GM23338 (cell line): ENCODE data around the gene GDF11. TPM values are rescaled to one million over a fixed set of nuclear protein-coding genes. Genes with fewer than 3 reads are reported as not detected.

ENCODE experiments used
- ATAC-seq: fragments of 200-7000 bp; cut with Tn5 transposase; 3 replicates; pipeline ENCODE4 v1.9.1; 2020
- DNase-seq: peaks from one replicate; pipeline ENCODE4 v3.0.0-alpha.2; 2015; ENCODE audit warnings: low spot score
- H2AFZ ChIP-seq: fragments of 200-600 bp; sonication (generic); 2 replicates; pipeline ENCODE4 v1.8.0; 2016; ENCODE audit warnings: antibody characterized with exemption, mild to moderate bottlenecking, moderate library complexity
- H3F3A ChIP-seq: fragments of 200-600 bp; sonication (generic); replicated peaks from 2 replicates; pipeline ENCODE4 v1.8.0; 2017; ENCODE audit warnings: antibody characterized with exemption, mixed run types, low read depth
- H3K27ac ChIP-seq: fragments of 200-600 bp; sonication (generic); 2 replicates; pipeline ENCODE4 v1.6.1; 2016; ENCODE audit warnings: low read depth
- H3K27me3 ChIP-seq: fragments of 200-600 bp; sonication (generic); 2 replicates; pipeline ENCODE4 v1.8.0; 2016; ENCODE audit warnings: mild to moderate bottlenecking, mixed run types, moderate library complexity; ENCODE audit not compliant: insufficient read depth
- H3K36me3 ChIP-seq: fragments of 200-600 bp; sonication (generic); 2 replicates; pipeline ENCODE4 v1.8.0; 2016; ENCODE audit warnings: mild to moderate bottlenecking; ENCODE audit not compliant: insufficient read depth
- H3K4me1 ChIP-seq: fragments of 200-600 bp; sonication (generic); 2 replicates; pipeline ENCODE4 v1.8.0; 2016; ENCODE audit warnings: mild to moderate bottlenecking, moderate library complexity; ENCODE audit not compliant: insufficient read depth
- H3K4me2 ChIP-seq: fragments of 200-600 bp; sonication (generic); 2 replicates; pipeline ENCODE4 v1.7.1; 2017; ENCODE audit warnings: mixed run types
- H3K4me3 ChIP-seq: fragments of 200-600 bp; sonication (generic); 2 replicates; pipeline ENCODE4 v1.6.1; 2016; ENCODE audit warnings: mixed run types
- H3K79me2 ChIP-seq: fragments of 200-600 bp; sonication (generic); replicated peaks from 2 replicates; pipeline ENCODE4 v1.8.0; 2017; ENCODE audit warnings: mild to moderate bottlenecking; ENCODE audit not compliant: insufficient read depth
- H3K9me2 ChIP-seq: fragments of 200-600 bp; sonication (generic); 2 replicates; pipeline ENCODE4 v1.8.0; 2017; ENCODE audit not compliant: insufficient read depth
- H4K20me1 ChIP-seq: fragments of 200-600 bp; sonication (generic); replicated peaks from 2 replicates; pipeline ENCODE4 v1.8.0; 2017; ENCODE audit warnings: mild to moderate bottlenecking; ENCODE audit not compliant: insufficient read depth
- H3K27ac Mint-ChIP-seq: 2 replicates; pipeline ENCODE4 v1.8.0; 2020; ENCODE audit warnings: inconsistent platforms, mild to moderate bottlenecking, moderate library complexity, mixed read lengths
- H3K27me3 Mint-ChIP-seq: 3 replicates; pipeline ENCODE4 v1.8.0; 2022; ENCODE audit warnings: low read depth, mild to moderate bottlenecking, moderate library complexity, mixed read lengths, inconsistent platforms; ENCODE audit not compliant: insufficient read depth, poor library complexity
- H3K36me3 Mint-ChIP-seq: 3 replicates; pipeline ENCODE4 v1.8.0; 2021; ENCODE audit warnings: low read depth, mild to moderate bottlenecking, inconsistent platforms, moderate library complexity, mixed read lengths
- H3K4me1 Mint-ChIP-seq: 3 replicates; pipeline ENCODE4 v1.8.0; 2020; ENCODE audit warnings: mild to moderate bottlenecking, inconsistent platforms, mixed read lengths
- H3K4me3 Mint-ChIP-seq: 3 replicates; pipeline ENCODE4 v1.8.0; 2021; ENCODE audit warnings: moderate library complexity, mild to moderate bottlenecking, inconsistent platforms, mixed read lengths
- H3K9me3 Mint-ChIP-seq: 3 replicates; pipeline ENCODE4 v1.8.0; 2020; ENCODE audit warnings: moderate library complexity, mild to moderate bottlenecking, inconsistent platforms, mixed read lengths
- ETS1 ChIP-seq: IDR thresholded peaks from 2 replicates; pipeline ENCODE4 v1.6.1; 2016; ENCODE audit warnings: antibody characterized with exemption
- EZH2 ChIP-seq: fragments of 200-600 bp; sonication (generic); IDR thresholded peaks from one replicate; pipeline ENCODE4 v1.8.0; 2017; ENCODE audit warnings: antibody characterized with exemption, mild to moderate bottlenecking, low read depth; ENCODE audit not compliant: unreplicated experiment
- JUNB ChIP-seq: IDR thresholded peaks from one replicate; pipeline ENCODE4 v1.6.1; 2016; ENCODE audit warnings: antibody characterized with exemption; ENCODE audit not compliant: unreplicated experiment
- NANOG ChIP-seq: IDR thresholded peaks from 2 replicates; pipeline ENCODE4 v1.6.1; 2016; ENCODE audit warnings: antibody characterized with exemption, borderline replicate concordance
- POLR2AphosphoS5 ChIP-seq: IDR thresholded peaks from 2 replicates; pipeline ENCODE4 v1.6.1; 2016; ENCODE audit warnings: antibody characterized with exemption, low read depth
- ZNF114 ChIP-seq: fragments of 250-450 bp; sonication (Bioruptor Pico); IDR thresholded peaks from 2 replicates; pipeline ENCODE4 v1.5.0; 2020; ENCODE audit warnings: mild to moderate bottlenecking, moderate library complexity
- ZNF331 ChIP-seq: fragments of 250-450 bp; sonication (Bioruptor Pico); IDR thresholded peaks from 2 replicates; pipeline ENCODE4 v1.5.0; 2020; ENCODE audit warnings: low read depth, mild to moderate bottlenecking, moderate library complexity
- ZNF462 ChIP-seq: fragments of 250-450 bp; sonication (Bioruptor Pico); IDR thresholded peaks from 2 replicates; pipeline ENCODE4 v1.5.0; 2020; ENCODE audit warnings: mild to moderate bottlenecking, moderate library complexity
- polyA plus RNA-seq: library from polyadenylated mRNA; unstranded; fragments of >200 nt; fragmentation: Nextera tagmentation; extraction: Ambion mirVana; gene quantifications from 2 replicates; pipeline ENCODE4 v1.2.1, GENCODE V29; 2016
- total RNA-seq: library from RNA; depleted of rRNA; stranded (reverse); fragments of >200 nt; shearing (Covaris generic); gene quantifications from 2 replicates; pipeline ENCODE4 v1.2.3, GENCODE V29; 2014
- TF ChIP-seq, protein P1 (sequence below), 2 experiments: fragments of 200-600 bp in 1 of 2; sonication (generic) in 1 of 2; conservative IDR thresholded peaks; 2 replicates each; pipeline versions ENCODE4 v1.5.1 to v1.6.1; 2016 to 2017; ENCODE audit warnings: antibody characterized with exemption in 2 of 2, low read depth in 2 of 2, mild to moderate bottlenecking in 2 of 2, moderate library complexity in 1 of 2

GDF11 gene
- total and polyA plus RNA-seq, 2 experiments from 2014 or later: 3.7 to 12.5 TPM

GRCh38 chr12:55697686-55698085 lies 45.2 kb upstream of the GDF11 start:
- no peaks in the 10 kb centered on the region for H3K27me3 ChIP-seq
- no peaks in the 10 kb centered on the region for H3K4me1 ChIP-seq
- H3K9me3 Mint-ChIP-seq: no peaks in the 10 kb centered on the region
- H3K4me2 ChIP-seq: no peak overlapping the region
- H3K36me3 ChIP-seq: no peaks in the 10 kb centered on the region
- H3K4me3 ChIP-seq: no peak overlapping the region
- H4K20me1 ChIP-seq: no peaks in the 10 kb centered on the region; the same call in 1 of the 2 replicates
- peaks cover 28% of the 10 kb centered on the region for H3K36me3 Mint-ChIP-seq
- no peaks in the 10 kb centered on the region for H3F3A ChIP-seq
- H3K27ac ChIP-seq: no peak overlapping the region
- H3K9me2 ChIP-seq: no peaks in the 10 kb centered on the region
- H3K4me3 Mint-ChIP-seq: no peak overlapping the region
- DNase-seq: no peak
- H3K4me1 Mint-ChIP-seq: peaks cover 2% of the 10 kb centered on the region; the same call in 1 of the 3 replicates
- H3K27ac Mint-ChIP-seq: no peak overlapping the region
- H3K79me2 ChIP-seq: no peaks in the 10 kb centered on the region
- TF ChIP-seq EZH2 (no peak), ZNF331 (CRISPR knock-in tag) (no peak), ETS1 (no peak), POLR2AphosphoS5 (no peak)
- no peak for ATAC-seq
- H2AFZ ChIP-seq: no peak overlapping the region
- H3K27me3 Mint-ChIP-seq: peaks cover 7% of the 10 kb centered on the region

- no peaks in the 10 kb centered on the region for H3K4me1 ChIP-seq
- H3K27ac ChIP-seq: no peak overlapping the region
- no peak overlapping the region for H2AFZ ChIP-seq
- H3F3A ChIP-seq: no peaks in the 10 kb centered on the region
- TF ChIP-seq NANOG (no peak), ZNF462 (CRISPR knock-in tag) (no peak), ZNF114 (CRISPR knock-in tag) (no peak), POLR2AphosphoS5 (no peak), JUNB (no peak)
- TF ChIP-seq, protein P1, sequence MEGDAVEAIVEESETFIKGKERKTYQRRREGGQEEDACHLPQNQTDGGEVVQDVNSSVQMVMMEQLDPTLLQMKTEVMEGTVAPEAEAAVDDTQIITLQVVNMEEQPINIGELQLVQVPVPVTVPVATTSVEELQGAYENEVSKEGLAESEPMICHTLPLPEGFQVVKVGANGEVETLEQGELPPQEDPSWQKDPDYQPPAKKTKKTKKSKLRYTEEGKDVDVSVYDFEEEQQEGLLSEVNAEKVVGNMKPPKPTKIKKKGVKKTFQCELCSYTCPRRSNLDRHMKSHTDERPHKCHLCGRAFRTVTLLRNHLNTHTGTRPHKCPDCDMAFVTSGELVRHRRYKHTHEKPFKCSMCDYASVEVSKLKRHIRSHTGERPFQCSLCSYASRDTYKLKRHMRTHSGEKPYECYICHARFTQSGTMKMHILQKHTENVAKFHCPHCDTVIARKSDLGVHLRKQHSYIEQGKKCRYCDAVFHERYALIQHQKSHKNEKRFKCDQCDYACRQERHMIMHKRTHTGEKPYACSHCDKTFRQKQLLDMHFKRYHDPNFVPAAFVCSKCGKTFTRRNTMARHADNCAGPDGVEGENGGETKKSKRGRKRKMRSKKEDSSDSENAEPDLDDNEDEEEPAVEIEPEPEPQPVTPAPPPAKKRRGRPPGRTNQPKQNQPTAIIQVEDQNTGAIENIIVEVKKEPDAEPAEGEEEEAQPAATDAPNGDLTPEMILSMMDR (conservative IDR thresholded peaks at IDR 0.05; ENCODE audit: low read depth in 2 of 2): no peak
- H3K79me2 ChIP-seq: no peaks in the 10 kb centered on the region
- H3K4me3 ChIP-seq: no peak overlapping the region
- no peak overlapping the region for H3K4me3 Mint-ChIP-seq
- H3K4me2 ChIP-seq: no peak overlapping the region
- no peaks in the 10 kb centered on the region for H3K27me3 ChIP-seq
- H4K20me1 ChIP-seq: no peaks in the 10 kb centered on the region; the same call in 1 of the 2 replicates
- H3K36me3 ChIP-seq: no peaks in the 10 kb centered on the region
- peaks cover 24% of the 10 kb centered on the region for H3K36me3 Mint-ChIP-seq
- H3K9me2 ChIP-seq: no peaks in the 10 kb centered on the region
- no peak overlapping the region for H3K27ac Mint-ChIP-seq
- peaks cover 2% of the 10 kb centered on the region; the same call in 1 of the 3 replicates for H3K4me1 Mint-ChIP-seq
- no peak for ATAC-seq
- no peaks in the 10 kb centered on the region for H3K9me3 Mint-ChIP-seq
- no peak for DNase-seq
- H3K27me3 Mint-ChIP-seq: peaks cover 5% of the 10 kb centered on the region
These were observed 44.5 kb upstream of the GDF11 start for GRCh38 chr12:55698241-55698955.
